Nephron (organoid): ENCODE data around the gene ZNF428.

Experiments
- H3K27ac Mint-ChIP-seq, 3 experiments: 2 replicates each; pipeline ENCODE4 v1.8.0; 2020; ENCODE audit warnings: mixed read lengths in 3 of 3, mild to moderate bottlenecking in 2 of 3, moderate library complexity in 1 of 3
- H3K27me3 Mint-ChIP-seq: 2 replicates; pipeline ENCODE4 v1.8.0; 2021; ENCODE audit warnings: low read depth, mild to moderate bottlenecking, moderate library complexity, mixed read lengths
- H3K36me3 Mint-ChIP-seq: 2 replicates; pipeline ENCODE4 v1.8.0; 2020; ENCODE audit warnings: low read depth, mixed read lengths
- H3K4me1 Mint-ChIP-seq: 2 replicates; pipeline ENCODE4 v1.8.0; 2020; ENCODE audit warnings: mixed read lengths
- H3K4me3 Mint-ChIP-seq, 3 experiments: 2 replicates each; pipeline ENCODE4 v1.8.0; 2020; ENCODE audit warnings: mild to moderate bottlenecking in 3 of 3, mixed read lengths in 3 of 3, moderate library complexity in 2 of 3
- H3K9me3 Mint-ChIP-seq: 2 replicates; pipeline ENCODE4 v1.8.0; 2020; ENCODE audit warnings: mixed read lengths
- TF ChIP-seq, protein P1 (sequence below), 3 experiments: fragments of 200-600 bp; sonication (generic); IDR thresholded peaks; one replicate each; pipeline ENCODE4 v1.5.0; 2021; ENCODE audit warnings: antibody characterized with exemption in 3 of 3; ENCODE audit not compliant: unreplicated experiment in 3 of 3

The ZNF428 gene

GRCh38 chr19:43581467-43581866 is 38.0 kb downstream of the ZNF428 start:
- H3K4me3 Mint-ChIP-seq: peak overlapping the region; percentile 88 to 94 (median 91)
- H3K36me3 Mint-ChIP-seq: peaks cover 16% of the 10 kb centered on the region
- peaks cover 30% of the 10 kb centered on the region for H3K4me1 Mint-ChIP-seq
- H3K27ac Mint-ChIP-seq: peak overlapping the region; percentile 23 to 96 (median 90)
- no peaks in the 10 kb centered on the region for H3K9me3 Mint-ChIP-seq
- TF ChIP-seq, protein P1, sequence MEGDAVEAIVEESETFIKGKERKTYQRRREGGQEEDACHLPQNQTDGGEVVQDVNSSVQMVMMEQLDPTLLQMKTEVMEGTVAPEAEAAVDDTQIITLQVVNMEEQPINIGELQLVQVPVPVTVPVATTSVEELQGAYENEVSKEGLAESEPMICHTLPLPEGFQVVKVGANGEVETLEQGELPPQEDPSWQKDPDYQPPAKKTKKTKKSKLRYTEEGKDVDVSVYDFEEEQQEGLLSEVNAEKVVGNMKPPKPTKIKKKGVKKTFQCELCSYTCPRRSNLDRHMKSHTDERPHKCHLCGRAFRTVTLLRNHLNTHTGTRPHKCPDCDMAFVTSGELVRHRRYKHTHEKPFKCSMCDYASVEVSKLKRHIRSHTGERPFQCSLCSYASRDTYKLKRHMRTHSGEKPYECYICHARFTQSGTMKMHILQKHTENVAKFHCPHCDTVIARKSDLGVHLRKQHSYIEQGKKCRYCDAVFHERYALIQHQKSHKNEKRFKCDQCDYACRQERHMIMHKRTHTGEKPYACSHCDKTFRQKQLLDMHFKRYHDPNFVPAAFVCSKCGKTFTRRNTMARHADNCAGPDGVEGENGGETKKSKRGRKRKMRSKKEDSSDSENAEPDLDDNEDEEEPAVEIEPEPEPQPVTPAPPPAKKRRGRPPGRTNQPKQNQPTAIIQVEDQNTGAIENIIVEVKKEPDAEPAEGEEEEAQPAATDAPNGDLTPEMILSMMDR (IDR thresholded peaks at IDR 0.05; ENCODE audit: unreplicated experiment in 3 of 3): no peak
- no peaks in the 10 kb centered on the region for H3K27me3 Mint-ChIP-seq

DNA sequence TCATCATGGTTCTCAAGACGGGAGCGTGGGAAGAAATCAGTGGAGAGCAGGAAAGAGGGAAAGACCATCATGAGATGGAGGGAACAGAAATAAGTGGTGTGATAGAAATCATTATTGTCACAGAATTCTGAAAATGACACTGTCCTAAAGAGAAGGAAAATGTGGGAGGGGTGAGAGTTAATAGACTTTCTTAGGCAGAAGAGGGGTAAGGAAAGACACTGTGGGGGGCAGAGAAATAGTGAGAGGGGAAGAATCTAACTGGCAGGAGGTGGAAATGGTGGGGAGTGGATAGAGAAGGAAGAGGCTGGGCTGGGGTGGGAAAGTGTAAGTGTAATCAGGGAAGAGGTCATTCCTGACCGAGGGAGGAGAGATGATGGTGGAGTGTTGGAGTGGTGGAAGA is 40.6 kb downstream of the ZNF428 start:
- H3K27ac Mint-ChIP-seq: peak overlapping the region; percentile 18 to 97 (median 91)
- H3K36me3 Mint-ChIP-seq: peaks cover 5% of the 10 kb centered on the region
- no peaks in the 10 kb centered on the region for H3K9me3 Mint-ChIP-seq
- peak overlapping the region; percentile 77 to 88 (median 82) for H3K4me3 Mint-ChIP-seq
- TF ChIP-seq, protein P1 (IDR thresholded peaks at IDR 0.05; ENCODE audit: unreplicated experiment in 3 of 3): no peak
- H3K27me3 Mint-ChIP-seq: no peaks in the 10 kb centered on the region
- peaks cover 44% of the 10 kb centered on the region for H3K4me1 Mint-ChIP-seq

DNA sequence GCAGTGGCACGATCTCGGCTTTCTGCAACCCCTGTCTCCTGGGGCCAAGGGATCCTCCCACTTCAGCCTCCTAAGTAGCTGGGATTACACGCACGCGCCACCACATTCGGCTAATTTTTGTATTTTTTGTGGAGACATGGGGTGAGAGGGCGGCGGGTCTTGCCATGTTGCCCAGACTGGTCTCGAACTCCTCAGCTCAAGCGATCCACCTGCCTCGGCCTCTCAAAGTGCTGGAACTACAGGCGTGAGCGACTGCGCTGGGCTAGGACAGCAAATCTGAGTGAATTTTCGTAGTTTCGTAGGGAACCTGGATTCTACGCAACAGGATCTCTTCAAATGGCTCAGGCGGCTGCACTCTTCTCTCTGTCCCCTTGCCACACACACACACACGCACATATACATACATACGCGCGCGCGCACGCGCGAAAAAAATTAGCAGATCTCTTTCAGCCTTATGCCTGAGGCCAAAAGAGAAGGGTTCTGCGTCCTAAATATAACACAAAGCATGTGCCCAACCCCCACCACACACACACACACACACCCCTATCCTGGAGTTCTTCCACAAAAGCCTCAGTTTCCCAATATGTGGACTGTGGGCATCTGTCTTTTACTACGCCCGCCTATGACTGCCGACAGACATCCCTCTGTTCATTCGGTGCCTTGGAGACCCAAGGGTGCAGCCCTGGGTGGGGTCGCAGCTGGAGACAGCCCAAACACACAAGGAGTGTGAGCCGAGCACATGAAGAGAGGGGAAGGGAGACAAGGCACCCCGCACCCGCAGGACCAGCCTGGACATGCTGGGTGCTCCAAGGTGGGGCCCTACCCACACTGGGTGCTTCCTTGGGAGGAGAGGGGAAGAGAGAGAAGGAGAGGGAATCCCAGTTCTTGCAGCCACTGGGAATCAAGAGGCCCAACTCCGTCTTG is 43.2 kb downstream of the ZNF428 start:
- no peaks in the 10 kb centered on the region for H3K9me3 Mint-ChIP-seq
- H3K36me3 Mint-ChIP-seq: peaks cover 14% of the 10 kb centered on the region
- TF ChIP-seq, protein P1 (IDR thresholded peaks at IDR 0.05; ENCODE audit: unreplicated experiment in 3 of 3): no peak
- peak overlapping the region; percentile 95 to 99 (median 96) for H3K4me3 Mint-ChIP-seq
- H3K27ac Mint-ChIP-seq: peak overlapping the region; percentile 88 to 98 (median 97)
- H3K4me1 Mint-ChIP-seq: peaks cover 44% of the 10 kb centered on the region
- no peaks in the 10 kb centered on the region for H3K27me3 Mint-ChIP-seq

GRCh38 chr19:43575156-43575950 is 44.1 kb downstream of the ZNF428 start, which contains the start of the genes PINLYP and XRCC1:
Gene PINLYP, plus strand, starts transcription at chr19:43575801. Its CDS starts 1,391 bp downstream, at chr19:43577192.
Gene XRCC1, minus strand, starts transcription at chr19:43575527. Its CDS starts 69 bp downstream, at chr19:43575458.
- no peaks in the 10 kb centered on the region for H3K9me3 Mint-ChIP-seq
- H3K36me3 Mint-ChIP-seq: peaks cover 16% of the 10 kb centered on the region
- H3K27me3 Mint-ChIP-seq: no peaks in the 10 kb centered on the region
- peak within 1 kb of the TSS; percentile 95 to 99 (median 96) for H3K4me3 Mint-ChIP-seq
- peaks cover 47% of the 10 kb centered on the region for H3K4me1 Mint-ChIP-seq
- TF ChIP-seq, protein P1 (IDR thresholded peaks at IDR 0.05; ENCODE audit: unreplicated experiment in 3 of 3): no peak
- peak within 1 kb of the TSS; percentile 88 to 98 (median 97) for H3K27ac Mint-ChIP-seq

- no peaks in the 10 kb centered on the region for H3K9me3 Mint-ChIP-seq
- H3K4me1 Mint-ChIP-seq: peaks cover 40% of the 10 kb centered on the region
- peak overlapping the region; percentile 95 to 99 (median 96) for H3K4me3 Mint-ChIP-seq
- TF ChIP-seq, protein P1 (IDR thresholded peaks at IDR 0.05; ENCODE audit: unreplicated experiment in 3 of 3): no peak
- peaks cover 22% of the 10 kb centered on the region for H3K36me3 Mint-ChIP-seq
- H3K27me3 Mint-ChIP-seq: no peaks in the 10 kb centered on the region
- H3K27ac Mint-ChIP-seq: peak overlapping the region; percentile 88 to 98 (median 97)
Measured at GRCh38 chr19:43574424-43575155, 44.8 kb downstream of the ZNF428 start.
